Measurements from ENCODE around the gene LYPD1.
"Not testable (repeated sequence)": the region's sequence is repeated elsewhere in the genome, so short reads cannot be mapped to it uniquely, and the experiment has no call there.

LYPD1 gene, protein sequence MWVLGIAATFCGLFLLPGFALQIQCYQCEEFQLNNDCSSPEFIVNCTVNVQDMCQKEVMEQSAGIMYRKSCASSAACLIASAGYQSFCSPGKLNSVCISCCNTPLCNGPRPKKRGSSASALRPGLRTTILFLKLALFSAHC

DNA sequence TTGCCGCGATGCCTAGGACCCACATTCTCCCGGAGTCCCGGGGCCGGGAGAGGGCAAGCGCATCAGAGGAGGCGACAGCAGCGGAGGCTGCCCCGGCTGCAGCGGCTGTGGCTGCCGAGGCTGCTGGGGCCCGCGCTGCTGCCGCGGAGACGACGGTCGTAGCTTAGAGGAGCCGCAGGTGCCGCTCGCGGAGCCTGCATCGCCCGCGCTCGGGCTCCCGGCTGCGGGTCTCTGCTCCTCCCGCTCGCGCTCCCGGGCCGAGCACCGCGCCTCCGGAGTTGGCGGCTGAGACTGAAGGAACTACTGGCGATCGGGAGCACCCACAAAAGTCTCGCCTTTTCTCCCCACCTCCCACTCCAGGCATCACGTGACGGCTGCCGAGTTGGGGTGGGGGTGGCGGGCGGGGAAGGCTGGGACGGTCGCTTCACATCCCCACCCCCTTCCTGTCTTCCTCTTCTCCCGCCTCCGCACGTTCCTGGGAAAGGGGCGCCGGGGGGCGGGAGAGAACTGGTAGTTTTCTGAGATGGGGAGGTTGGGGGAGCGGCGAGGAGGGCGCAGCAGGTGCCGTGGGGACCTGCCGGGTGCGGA is at the start of gene LYPD1:
Gene LYPD1 (minus strand): TSS at position 298 of the 588 bp plus-strand sequence. CDS start 273 bp downstream, at position 25.
- peak; percentile 30 for DNase-seq (ENCODE audit: low read depth)

DNA sequence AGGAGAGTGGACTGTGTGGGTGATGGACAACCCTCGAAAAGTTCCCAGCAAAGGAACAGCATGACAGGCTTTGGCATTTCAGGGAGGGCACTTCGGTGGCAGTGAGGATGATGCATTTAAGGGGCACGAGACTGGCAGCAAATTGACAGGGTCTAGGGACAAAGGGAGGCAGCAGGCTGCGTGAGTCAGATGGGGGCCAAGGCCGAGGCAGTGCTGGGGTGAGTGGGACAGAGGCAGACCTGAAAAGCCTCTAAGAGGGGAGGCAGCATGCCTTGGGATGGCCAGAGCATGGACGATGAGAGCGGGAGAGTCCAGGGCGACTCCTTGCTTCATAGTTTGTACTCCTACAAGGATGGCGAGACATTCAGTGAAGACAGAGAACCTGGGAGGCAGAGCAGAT is 49.5 kb upstream of the LYPD1 start:
- DNase-seq (ENCODE audit: low read depth), result no peak

DNA sequence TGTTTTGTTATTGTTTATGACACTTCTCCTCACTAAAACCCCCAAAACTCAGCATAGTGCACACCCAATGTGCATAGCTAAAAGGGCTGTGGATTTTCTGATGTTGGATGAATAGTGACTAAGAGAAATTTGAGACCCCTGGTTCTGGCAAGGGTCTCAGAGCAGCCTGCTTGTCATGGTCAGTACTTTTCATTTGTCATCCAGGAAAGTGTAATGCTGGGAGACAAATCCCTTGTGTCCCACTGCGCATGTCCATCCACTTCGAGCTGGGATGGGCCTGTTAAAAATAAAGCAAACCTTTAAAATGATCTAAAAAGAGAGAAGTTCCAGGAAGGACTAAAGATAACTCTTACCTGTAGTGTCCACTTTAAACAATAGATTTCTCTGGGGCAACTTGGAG is 46.9 kb upstream of the LYPD1 start:
- no peak for DNase-seq (ENCODE audit: low read depth)

DNA sequence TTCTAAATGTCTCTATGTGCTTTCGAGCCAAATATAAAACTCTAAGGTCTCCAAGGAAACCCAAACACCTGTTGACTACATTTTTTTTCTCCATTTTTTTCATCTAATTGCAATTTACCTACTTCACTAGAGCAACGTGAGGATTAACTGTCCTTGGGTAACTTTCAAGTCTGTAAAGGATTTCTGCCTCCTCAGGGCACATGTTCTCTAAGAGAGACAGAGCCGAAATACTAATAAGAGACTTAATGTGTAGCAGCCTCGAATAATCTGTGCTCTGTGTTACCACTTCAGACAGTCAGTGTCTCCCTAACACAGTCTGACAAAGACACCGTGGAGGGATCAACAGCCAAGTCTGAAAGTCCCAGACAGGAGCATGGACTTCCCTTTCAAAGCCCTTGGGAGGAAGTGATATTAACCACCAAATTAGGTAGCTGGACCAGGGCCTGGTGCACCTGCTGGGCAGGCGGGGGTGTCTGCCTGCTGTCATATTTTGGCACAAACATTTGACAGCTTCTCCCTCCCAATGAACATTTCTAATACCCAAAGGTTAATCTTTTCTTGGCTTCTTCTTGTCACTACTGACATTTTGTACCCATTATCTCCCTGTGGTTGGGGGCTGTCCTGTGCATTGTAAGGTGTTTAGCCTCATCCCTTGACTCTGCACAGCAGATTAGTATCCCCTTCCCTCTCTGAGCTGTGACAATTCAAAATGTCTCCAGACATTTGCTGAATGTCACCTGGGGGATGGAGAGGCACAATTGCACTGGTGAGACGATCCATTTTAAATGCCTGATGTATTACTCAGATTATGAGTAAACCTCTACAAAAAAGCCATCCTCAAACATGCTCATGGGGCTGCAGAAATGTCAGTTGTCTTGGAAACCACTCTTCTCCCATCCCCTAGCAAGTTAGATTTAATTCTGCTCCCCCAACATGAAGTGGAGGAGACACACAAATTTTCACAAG is 45.7 kb upstream of the LYPD1 start:
- peak; percentile 41 for DNase-seq (ENCODE audit: low read depth)

DNA sequence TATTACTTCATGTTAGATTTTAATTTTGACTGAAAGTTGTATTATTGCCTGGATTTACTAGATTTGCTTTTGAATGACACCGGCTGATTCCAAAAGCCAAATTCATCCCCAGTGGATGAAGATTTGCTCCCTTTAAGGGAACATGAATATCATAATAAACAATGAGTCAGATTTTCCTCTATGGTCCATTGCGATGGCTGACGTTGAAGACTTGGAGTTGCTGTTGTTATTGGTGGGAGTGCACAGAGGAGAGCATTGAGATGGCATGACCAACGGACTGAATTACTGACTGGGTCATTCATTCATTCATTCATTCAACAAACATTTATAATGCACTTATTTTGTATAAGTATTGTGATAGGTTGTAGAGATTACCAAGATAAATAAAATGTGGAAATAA is 33.4 kb upstream of the LYPD1 start:
- peak; percentile 60 for DNase-seq (ENCODE audit: low read depth)

DNA sequence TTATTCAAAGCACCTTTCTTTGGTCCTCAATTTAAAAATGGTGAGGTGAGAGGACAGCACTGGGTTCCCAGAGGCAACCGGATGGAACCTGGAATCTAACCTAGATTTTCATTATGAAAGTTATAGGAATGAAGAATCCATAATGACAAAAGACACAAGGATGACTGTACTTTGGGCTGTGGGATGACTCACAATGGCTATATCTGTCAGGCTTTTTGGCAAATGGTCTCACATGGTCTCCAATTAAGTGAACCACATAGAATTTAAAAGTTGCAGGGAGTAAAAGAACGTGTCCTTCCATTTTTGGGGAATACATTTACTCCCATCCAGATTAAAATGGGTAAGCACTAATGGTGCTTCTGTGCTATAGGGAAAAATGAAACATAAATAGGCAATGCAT is 31.8 kb upstream of the LYPD1 start:
- peak; percentile 81 for DNase-seq (ENCODE audit: low read depth)

DNA sequence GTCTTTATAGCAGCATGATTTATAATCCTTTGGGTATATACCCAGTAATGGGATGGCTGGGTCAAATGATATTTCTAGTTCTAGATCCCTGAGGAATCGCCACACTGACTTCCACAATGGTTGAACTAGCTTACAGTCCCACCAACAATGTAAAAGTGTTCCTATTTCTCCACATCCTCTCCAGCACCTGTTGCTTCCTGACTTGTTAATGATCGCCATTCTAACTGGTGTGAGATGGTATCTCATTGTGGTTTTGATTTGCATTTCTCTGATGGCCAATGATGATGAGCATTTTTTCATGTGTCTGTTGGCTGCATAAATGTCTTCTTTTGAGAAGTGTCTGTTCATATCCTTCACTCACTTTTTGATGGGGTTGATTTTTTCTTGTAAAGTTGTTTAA is 29.8 kb upstream of the LYPD1 start:
- not testable (repeated sequence) for DNase-seq (ENCODE audit: low read depth)

DNA sequence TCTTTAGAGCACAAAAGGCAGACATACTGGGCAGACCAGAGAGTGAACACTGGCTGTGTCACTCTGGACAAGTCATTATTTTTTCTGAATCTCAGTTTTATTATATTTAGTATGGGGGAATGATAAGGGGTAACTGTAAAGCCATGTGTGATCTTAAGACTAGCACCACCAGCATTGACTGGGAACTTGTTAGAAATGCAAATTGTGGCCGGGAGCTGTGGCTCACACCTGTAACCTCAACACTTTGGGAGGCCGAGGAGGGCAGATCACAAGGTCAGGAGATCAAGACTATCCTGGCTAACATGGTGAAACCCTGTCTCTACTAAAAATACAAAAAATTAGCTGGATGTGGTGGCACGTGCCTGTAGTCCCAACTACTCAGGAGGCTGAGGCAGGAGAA is 28.3 kb upstream of the LYPD1 start:
- DNase-seq (ENCODE audit: low read depth), result not testable (repeated sequence)

DNA sequence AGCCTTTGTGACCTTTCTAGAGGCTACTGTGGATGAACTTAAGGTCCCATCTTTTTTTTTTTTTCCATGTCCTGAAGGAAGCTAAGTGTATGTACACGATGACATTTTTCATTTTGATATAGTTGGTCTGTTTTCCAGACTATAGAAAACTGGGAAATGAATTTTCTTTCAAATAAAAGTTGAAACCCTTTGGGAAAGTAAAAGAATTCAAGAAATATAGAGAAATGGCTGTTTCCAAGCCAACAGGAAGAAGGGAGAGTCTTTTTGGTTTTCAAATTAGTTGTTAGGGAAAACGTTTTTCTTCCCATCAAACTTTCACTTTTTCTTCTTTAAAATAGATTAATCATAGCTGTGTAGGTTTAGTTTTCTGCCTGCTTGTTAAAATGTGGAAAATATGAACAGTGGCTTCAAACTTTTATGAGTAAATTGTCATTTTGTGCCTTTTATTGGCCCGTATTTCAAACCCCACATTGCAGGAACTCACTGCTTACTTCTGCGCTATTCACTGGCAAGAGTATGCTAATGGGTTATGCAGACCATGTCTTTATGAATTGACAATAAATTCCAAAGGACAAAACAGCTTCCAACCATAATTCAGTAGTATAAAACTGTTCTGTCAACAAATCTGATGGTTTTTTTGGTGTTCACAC is 27.7 kb upstream of the LYPD1 start:
- DNase-seq (ENCODE audit: low read depth), result no peak

DNA sequence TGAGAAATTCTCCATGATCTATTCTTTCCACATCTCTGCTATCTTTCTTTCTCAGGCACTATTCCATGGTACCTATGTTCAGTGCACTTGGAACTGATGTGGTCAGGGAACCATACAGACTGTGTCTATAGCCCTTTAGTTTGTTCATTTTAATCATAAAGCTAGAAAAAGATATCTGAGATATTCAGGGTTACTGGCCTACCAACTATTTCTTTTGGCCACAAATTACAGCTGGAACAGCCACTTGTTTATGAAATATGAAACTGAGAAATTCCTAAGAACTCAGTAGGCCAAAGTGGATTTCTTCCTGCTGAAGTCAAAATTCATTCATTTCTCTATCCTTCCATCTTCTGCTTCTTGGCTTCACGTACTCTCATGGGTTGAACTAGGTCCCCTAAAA is 22.8 kb upstream of the LYPD1 start:
- peak; percentile 57 for DNase-seq (ENCODE audit: low read depth)

DNA sequence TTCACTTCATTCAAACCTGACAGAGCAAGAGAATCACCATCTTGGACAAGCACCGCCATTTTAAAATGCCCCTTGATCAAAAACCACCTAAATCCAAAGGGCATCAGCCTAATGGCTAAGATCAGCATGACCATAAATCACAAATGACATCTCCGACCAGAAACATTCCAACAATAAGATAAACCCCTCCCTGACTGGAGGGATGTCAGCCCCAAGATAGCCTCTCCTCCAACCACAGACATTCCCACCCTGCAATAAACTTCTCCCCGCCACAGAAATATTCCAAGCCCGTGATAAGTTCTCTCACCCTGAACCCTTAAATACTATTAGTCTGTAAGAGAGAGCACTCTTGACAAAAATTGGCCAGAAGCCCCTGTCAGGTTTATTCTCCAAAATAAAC is 21.6 kb upstream of the LYPD1 start:
- DNase-seq (ENCODE audit: low read depth), result no peak

DNA sequence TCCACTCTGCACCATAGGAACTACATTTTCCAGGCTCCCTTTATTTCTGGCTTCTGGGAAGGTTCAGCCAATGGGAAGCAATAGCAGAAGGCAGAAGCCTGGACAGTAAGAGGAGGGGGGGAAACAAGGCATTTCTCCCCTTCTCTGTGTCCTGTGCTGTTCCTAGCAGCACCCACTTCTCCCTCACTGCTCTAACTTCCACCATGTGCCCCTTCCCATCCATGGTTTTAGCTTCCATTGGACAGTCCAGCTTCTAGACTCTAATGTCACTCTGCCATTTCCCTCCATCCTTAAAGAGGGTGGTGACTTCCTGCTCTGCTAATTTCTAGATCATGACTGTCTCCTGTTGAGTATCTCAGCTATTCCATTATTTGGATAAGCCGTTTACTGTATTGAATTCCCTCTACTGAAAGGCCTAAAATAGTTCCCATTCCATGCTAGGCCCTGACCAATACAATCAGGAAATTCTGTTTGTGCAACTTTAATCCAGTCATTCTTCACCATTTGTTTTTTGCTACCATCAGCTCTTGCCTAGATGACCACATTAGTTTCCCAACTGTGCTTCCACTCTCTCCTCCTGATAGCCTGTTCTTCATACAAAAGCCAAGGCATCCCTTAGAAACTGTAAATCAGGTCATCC is 20.8 kb upstream of the LYPD1 start:
- DNase-seq (ENCODE audit: low read depth), result peak; percentile 80

DNA sequence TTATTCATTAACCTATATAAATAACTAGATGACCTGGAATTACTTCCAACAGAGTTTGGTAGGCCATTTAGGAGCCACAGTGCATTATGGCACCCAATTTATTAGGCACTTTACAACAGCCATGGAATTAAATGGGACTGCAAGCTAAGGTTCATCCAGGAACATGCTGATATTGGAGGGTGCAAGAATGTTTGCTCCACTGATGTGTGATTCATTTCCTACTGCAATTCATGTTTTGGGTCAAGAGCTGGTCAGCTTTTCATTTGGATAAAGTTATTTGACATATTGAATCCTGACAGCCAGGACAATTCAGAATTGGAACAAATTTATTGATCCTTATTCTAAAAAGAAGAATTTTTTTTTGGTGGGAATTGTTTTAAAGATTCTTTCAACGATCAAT is 11.8 kb upstream of the LYPD1 start:
- DNase-seq (ENCODE audit: low read depth), result peak; percentile 36

DNA sequence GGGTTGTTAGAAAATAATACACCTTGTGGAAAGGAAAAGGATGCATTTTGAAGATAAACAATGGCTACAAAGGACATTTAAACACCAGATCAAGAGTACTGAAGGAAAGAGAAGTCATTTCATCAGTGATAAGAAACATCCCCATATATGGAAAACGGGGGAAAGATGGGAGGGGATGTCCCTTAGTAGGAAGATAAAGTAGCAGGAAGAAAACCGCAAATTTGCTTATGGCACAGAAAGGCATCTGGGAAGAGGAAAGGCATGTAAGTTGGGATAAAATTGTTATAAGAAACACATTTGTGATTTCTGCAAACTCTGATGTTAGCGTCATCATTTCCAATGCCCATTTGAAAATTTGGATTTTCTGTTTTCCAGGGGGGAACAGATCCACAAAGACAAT is 10.5 kb upstream of the LYPD1 start:
- peak; percentile 70 for DNase-seq (ENCODE audit: low read depth)

DNA sequence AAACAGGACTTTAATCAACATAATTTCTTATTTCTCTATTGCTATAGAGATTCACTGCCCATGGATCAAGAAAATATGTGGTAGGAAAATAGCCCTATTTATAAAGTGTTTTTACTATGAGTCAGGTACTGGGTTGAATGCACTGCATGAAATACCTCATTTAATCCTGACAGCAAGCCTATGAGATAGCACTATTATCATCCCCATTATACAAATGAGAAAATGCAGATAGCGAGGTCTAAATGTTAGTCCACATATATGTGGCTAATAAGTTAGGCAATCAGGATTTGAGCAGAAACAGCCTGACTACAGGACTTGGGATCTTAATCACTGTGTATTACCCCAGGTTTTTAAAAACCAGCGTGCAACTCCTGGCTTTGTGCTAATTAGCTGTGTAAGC is 8.5 kb upstream of the LYPD1 start:
- peak; percentile 56 for DNase-seq (ENCODE audit: low read depth)

DNA sequence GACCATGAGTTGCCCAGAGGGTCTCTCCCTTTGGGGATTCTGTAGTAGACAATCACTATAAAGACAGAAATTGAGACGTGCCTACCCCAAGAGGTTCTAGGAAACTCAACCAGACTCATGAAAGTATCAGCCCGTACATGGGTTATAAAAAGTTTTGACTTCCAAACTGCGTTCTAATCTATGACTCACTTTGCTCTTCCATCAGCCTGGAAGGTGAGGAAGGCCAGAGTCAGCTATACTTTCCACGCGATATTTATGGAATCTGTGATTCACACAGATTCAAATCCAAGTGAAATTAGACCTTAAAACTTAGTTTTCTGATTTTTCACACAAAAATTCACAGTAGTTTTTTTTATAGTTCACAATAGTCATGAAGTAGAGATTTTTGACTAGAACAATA is 7.7 kb upstream of the LYPD1 start:
- DNase-seq (ENCODE audit: low read depth), result peak; percentile 83

DNA sequence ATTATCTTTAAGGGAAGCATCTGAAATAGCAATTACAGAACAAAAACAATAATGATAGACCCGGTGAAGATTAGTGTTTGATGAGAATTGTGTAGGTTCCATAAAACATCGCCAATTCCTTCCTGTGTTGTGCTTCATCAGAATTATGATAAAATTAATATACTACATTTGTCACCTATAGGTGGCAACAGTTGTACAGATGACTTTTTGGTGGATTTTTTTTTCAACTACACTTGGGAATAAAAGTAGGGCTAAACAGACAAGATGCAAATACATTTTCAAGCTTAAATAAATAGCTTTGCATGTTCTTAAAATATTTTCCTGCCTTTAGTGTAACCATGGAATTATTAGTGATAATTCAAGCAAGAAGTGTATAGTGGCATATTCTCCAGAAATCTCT is 7.0 kb upstream of the LYPD1 start:
- DNase-seq (ENCODE audit: low read depth), result peak; percentile 21

DNA sequence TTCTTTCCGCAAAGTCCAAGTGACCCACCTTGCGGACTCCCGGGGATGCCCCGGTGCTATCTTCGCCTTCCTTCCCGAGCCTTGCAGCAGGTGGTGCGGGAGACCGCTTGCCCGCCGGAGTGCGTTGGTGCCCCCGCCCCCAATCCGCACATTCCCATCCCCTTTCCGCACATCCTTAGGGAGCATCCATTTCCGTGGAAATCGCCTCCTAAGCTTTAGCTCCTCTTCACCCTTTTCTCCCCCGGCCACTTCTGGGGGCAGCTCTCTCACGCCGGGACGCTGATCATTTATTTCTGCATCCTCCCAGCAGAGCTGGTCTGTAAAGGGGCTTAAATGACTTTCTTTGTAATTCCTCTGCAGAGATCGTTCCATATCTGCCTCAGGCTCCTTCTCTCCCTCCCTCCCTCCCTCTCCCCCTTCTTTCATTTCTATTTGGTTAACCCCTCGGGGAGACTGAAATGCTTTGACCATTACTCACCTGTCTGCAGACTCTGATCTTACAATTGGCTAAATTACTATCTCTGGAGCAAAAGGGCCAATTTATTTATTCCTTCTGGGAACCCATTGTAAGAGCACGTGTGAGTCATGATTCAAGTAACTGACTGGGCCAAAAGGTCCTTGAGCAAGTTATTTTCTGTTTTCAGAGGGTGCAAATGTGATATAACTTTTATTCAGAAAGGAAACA is 1.3 kb upstream of the LYPD1 start:
- peak; percentile 93 for DNase-seq (ENCODE audit: low read depth)

DNA sequence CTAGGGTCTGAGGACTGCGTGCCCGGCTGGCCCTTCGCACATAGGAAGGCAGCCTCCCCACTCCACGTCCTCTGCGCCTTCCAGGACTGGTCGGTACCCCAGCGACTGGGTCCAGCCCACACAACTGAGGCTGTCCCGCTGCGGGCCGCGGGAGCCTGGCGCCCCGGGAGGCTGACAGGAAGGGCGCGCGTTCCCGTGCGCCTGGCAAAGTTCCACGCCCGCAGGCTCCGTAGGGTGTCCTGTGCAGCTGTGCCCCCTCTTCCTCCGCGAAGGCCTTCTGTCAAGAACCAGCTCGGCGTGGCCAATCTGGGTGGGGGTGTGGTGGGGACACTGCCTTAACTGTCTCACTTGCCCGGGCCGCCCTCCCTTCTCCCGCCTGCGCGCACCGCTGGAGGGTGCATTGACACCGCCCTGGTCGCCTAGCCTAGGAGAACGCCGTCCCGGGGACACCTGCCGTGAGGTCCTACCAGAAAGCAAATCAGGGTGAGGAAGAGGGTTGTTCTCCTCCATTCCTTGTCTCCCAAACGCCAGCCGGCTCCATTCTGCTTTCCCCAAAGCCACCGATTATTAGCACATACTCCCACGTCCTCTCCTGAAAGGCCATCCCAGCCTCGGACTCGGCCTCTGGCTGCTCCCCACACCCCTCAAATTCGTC is 618 bp upstream of the LYPD1 start:
- DNase-seq (ENCODE audit: low read depth), result peak; percentile 48

DNA sequence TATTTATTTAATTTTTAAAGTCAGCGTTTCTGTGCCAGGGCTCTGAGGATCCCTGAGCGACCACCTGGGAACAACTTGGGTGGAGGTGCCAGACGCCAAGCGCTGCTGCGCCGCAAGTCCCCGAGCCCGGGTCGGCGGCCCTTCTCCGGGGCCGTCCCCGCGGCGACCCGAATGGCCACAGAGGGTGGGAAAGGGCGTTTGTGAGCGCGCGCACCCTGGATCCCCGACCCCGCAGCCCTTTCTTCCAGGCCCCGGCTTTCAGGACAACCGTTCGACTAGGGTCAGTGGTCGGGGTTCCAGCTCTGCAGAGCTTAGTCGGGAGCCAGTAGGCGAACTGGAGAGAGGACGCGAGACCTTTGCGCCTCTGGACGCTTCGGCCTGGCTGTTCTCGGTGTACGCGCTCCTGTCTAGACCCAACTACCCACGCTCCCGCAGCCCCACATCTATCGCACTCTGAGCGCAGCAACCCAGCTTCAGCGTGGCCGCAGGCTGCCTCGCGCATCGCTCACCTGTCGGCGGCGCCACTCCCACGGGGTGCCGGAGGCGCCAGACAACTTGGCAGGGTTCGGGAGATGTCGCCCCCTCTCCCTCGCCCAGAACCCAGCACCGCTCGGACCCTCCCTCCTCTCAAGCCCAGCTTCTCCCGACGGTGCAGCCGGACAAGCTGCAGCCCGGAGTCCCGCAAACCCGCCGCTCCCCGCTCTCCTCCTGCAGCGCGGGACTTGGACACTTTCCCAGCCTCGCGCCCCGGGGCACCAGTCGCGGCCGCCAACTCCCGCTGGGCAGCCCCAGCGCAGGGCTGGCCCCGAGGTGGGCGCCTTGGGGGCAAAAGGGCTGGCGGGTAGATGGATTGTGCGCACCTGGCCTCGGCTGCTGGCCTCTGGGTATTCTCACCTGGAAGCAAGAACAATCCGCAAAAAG is 758 bp downstream of the LYPD1 start:
- DNase-seq (ENCODE audit: low read depth), result peak; percentile 13
